IMR-90 (cell line): ENCODE measurements around the gene SMIM33. TPM values are rescaled to one million over a fixed set of nuclear protein-coding genes. Genes with fewer than 3 reads are reported as not detected.
"Not testable (repeated sequence)": the region's sequence is repeated elsewhere in the genome, so short reads cannot be mapped to it uniquely, and the experiment has no call there.

Source experiments
- ATAC-seq: fragments of 200-7000 bp; cut with Tn5 transposase; 2 replicates; pipeline ENCODE4 v1.9.1; 2020; ENCODE audit warnings: low read depth, mild to moderate bottlenecking, moderate library complexity
- BruUV-seq: library from RNA; stranded (reverse); fragments of 400-500 nt; replicated peaks from 2 replicates; lab custom pipeline; 2021; lab: Mats Ljungman, UMichigan
- CTCF ChIA-PET: fragments of 300-600 bp; formaldehyde crosslinking; extraction: SDS; loops from one replicate; lab custom pipeline; 2021; ENCODE audit warnings: antibody characterized with exemption; lab: Yijun Ruan, JAX
- POLR2A ChIA-PET: fragments of 300-600 bp; sonication (Branson Sonifier 250); formaldehyde crosslinking; loops from one replicate; lab custom pipeline; 2022; ENCODE audit warnings: antibody characterized with exemption; ENCODE audit not compliant: unreplicated experiment; lab: Charles Lee
- DNase-seq: peaks from one replicate; pipeline ENCODE4 v3.0.0; 2013
- H2AFZ ChIP-seq: replicated peaks from 2 replicates; pipeline ENCODE3; 2013; ENCODE audit warnings: low read length, mild to moderate bottlenecking; ENCODE audit not compliant: poor library complexity
- H2AK5ac ChIP-seq: 2 replicates; pipeline ENCODE4 v1.6.1; 2013; ENCODE audit warnings: low read depth, low read length, inconsistent platforms
- H2AK9ac ChIP-seq: replicated peaks from 2 replicates; pipeline ENCODE3; 2013; ENCODE audit warnings: mild to moderate bottlenecking, low read depth, low read length, moderate library complexity; ENCODE audit not compliant: poor library complexity
- H2BK120ac ChIP-seq: 2 replicates; pipeline ENCODE4 v1.6.1; 2013; ENCODE audit warnings: low read depth, low read length, inconsistent platforms
- H2BK15ac ChIP-seq: 3 replicates; pipeline ENCODE4 v1.6.1; 2013; ENCODE audit warnings: low read depth, low read length, inconsistent platforms
- H2BK20ac ChIP-seq: 2 replicates; pipeline ENCODE4 v1.6.1; 2013; ENCODE audit warnings: low read depth, mild to moderate bottlenecking, inconsistent platforms, low read length, moderate library complexity
- H2BK5ac ChIP-seq: 2 replicates; pipeline ENCODE4 v1.6.1; 2013; ENCODE audit warnings: mild to moderate bottlenecking, low read depth, low read length, inconsistent platforms; ENCODE audit not compliant: poor library complexity, severe bottlenecking
- H3K14ac ChIP-seq: replicated peaks from 2 replicates; pipeline ENCODE4 v1.6.1; 2013; ENCODE audit warnings: low read depth, low read length, inconsistent platforms
- H3K18ac ChIP-seq: 2 replicates; pipeline ENCODE4 v1.6.1; 2013; ENCODE audit warnings: low read depth, low read length, control low read depth
- H3K23ac ChIP-seq: 2 replicates; pipeline ENCODE4 v1.6.1; 2013; ENCODE audit warnings: low read depth, low read length, inconsistent platforms
- H3K27ac ChIP-seq: 2 replicates; pipeline ENCODE4 v1.5.1; 2013; ENCODE audit warnings: mild to moderate bottlenecking, control low read depth, low read length; ENCODE audit not compliant: insufficient read depth
- H3K27me3 ChIP-seq: 2 replicates; pipeline ENCODE4 v1.6.1; 2013; ENCODE audit warnings: low read length; ENCODE audit not compliant: control insufficient read depth, insufficient read depth
- H3K36me3 ChIP-seq: 2 replicates; pipeline ENCODE4 v1.6.1; 2013; ENCODE audit warnings: low read length, mixed read lengths; ENCODE audit not compliant: control insufficient read depth, insufficient read depth
- H3K4ac ChIP-seq: 2 replicates; pipeline ENCODE4 v1.6.1; 2013; ENCODE audit warnings: low read depth, low read length, inconsistent platforms
- H3K4me1 ChIP-seq: 2 replicates; pipeline ENCODE4 v1.6.1; 2013; ENCODE audit warnings: low read length, mixed read lengths; ENCODE audit not compliant: control insufficient read depth, insufficient read depth
- H3K4me2 ChIP-seq: 2 replicates; pipeline ENCODE4 v1.6.1; 2013; ENCODE audit warnings: low read depth, mild to moderate bottlenecking, control low read depth, low read length, moderate library complexity
- H3K4me3 ChIP-seq: 2 replicates; pipeline ENCODE4 v1.5.1; 2013; ENCODE audit warnings: low read depth, mild to moderate bottlenecking, control low read depth, low read length, moderate library complexity; ENCODE audit not compliant: insufficient read depth
- H3K56ac ChIP-seq: 2 replicates; pipeline ENCODE4 v1.6.1; 2013; ENCODE audit warnings: low read length, inconsistent platforms; ENCODE audit not compliant: insufficient read depth; ENCODE audit errors: extremely low read depth
- H3K79me1 ChIP-seq, 2 experiments: 2 replicates each; pipeline ENCODE4 v1.6.1; 2013; ENCODE audit warnings: low read length in 2 of 2, inconsistent platforms in 1 of 2, low read depth in 1 of 2
- H3K9ac ChIP-seq: 2 replicates; pipeline ENCODE4 v1.6.1; 2013; ENCODE audit warnings: low read depth, low read length, control low read depth
- H3K9me1 ChIP-seq: 2 replicates; pipeline ENCODE4 v1.6.1; 2013; ENCODE audit warnings: low read length, inconsistent platforms; ENCODE audit not compliant: insufficient read depth
- H3K9me3 ChIP-seq: 2 replicates; pipeline ENCODE4 v1.6.1; 2013; ENCODE audit warnings: low read length; ENCODE audit not compliant: control insufficient read depth, insufficient read depth
- H4K20me1 ChIP-seq: 2 replicates; pipeline ENCODE4 v1.6.1; 2013; ENCODE audit warnings: low read length, inconsistent platforms; ENCODE audit not compliant: insufficient read depth
- H4K5ac ChIP-seq: 2 replicates; pipeline ENCODE4 v1.6.1; 2013; ENCODE audit warnings: mild to moderate bottlenecking, low read depth, low read length, control low read depth
- H4K8ac ChIP-seq, 2 experiments: 2 replicates each; pipeline ENCODE4 v1.6.1; 2013; ENCODE audit warnings: low read depth in 2 of 2, low read length in 2 of 2, control low read depth in 1 of 2, inconsistent platforms in 1 of 2
- H4K91ac ChIP-seq: 2 replicates; pipeline ENCODE4 v1.6.1; 2013; ENCODE audit warnings: low read depth, low read length, inconsistent platforms; ENCODE audit not compliant: insufficient read depth
- WGBS, 2 experiments: methylation state at CpG; one replicate each; pipeline versions ENCODE4 v1.1.5 to v1.1.7; 2013; ENCODE audit warnings: missing lambda C conversion rate in 2 of 2; ENCODE audit not compliant: insufficient read length in 1 of 2; ENCODE audit errors: extremely low coverage in 2 of 2; 5-methylcytosine and 5-hydroxymethylcytosine counted together
- dilution Hi-C: fragments of 300-500 bp; cut with HindIII; formaldehyde crosslinking; loops from one replicate; pipeline ENCODE4 v1.14.3; 2018; ENCODE audit warnings: low sequenced_read_pairs; ENCODE audit not compliant: unreplicated experiment
- in situ Hi-C: fragments of 300-500 bp; cut with MboI; formaldehyde crosslinking; loops from 3 replicates; pipeline ENCODE4 v1.14.3; 2019; ENCODE audit warnings: low sequenced_read_pairs, inconsistent platforms, mixed read lengths
- intact Hi-C: fragments of 100-400 bp; cut with micrococcal nuclease; formaldehyde crosslinking; loops from 2 replicates; pipeline ENCODE4 v1.10.0; 2022
- polyA plus RNA-seq, 3 experiments: library from polyadenylated mRNA; depleted of rRNA; stranded (reverse); fragments of >200 nt; gene quantifications; 2 replicates each; pipeline ENCODE4 v1.2.3, GENCODE V29; 2012; ENCODE audit warnings: low replicate concordance in 1 of 3
- total RNA-seq: library from RNA; depleted of rRNA; stranded (reverse); fragments of >200 nt; gene quantifications from 2 replicates; pipeline ENCODE4 v1.2.3, GENCODE V29; 2012

The SMIM33 gene
- total and polyA plus RNA-seq, 2 of the 4 experiments (the other 2 are of a cell fraction) = not detected

GRCh38 chr5:139478657-139479423 is 8.0 kb downstream of the SMIM33 start:
- H3K23ac ChIP-seq, H2AK5ac ChIP-seq, DNase-seq, in situ Hi-C loops, H4K5ac ChIP-seq, H4K91ac ChIP-seq, intact Hi-C loops, dilution Hi-C loops, H3K14ac ChIP-seq, H4K8ac ChIP-seq, H3K9me3 ChIP-seq, H3K27ac ChIP-seq, H2BK20ac ChIP-seq, H2AFZ ChIP-seq, H2BK120ac ChIP-seq, CTCF ChIA-PET, ATAC-seq, H3K18ac ChIP-seq, H3K27me3 ChIP-seq, H3K4me2 ChIP-seq, H2BK15ac ChIP-seq, H3K4me3 ChIP-seq, H2AK9ac ChIP-seq, H3K56ac ChIP-seq, H4K20me1 ChIP-seq, H3K9ac ChIP-seq, BruUV-seq, H3K4ac ChIP-seq, H2BK5ac ChIP-seq: not testable (repeated sequence)
- peaks cover 25% of the 10 kb centered on the region for H3K9me1 ChIP-seq
- peaks cover 15% of the 10 kb centered on the region for H3K36me3 ChIP-seq
- peaks cover 15 to 53% of the 10 kb centered on the region in 2 experiments for H3K79me1 ChIP-seq
- POLR2A ChIA-PET = interaction anchor here (0.7 to 1.5 kb wide), 2 partner anchors 17 to 35 kb away, joined by 3 to 4 read pairs; no protein-coding TSS in a partner anchor
- whole genome bisulfite sequencing, 2 experiments = 60% methylated on average over 3 of the region's 9 CpGs; no CpG with 5 or more reads in 1 of the 2 experiments
- H3K4me1 ChIP-seq = peaks cover 25% of the 10 kb centered on the region

- H2BK5ac ChIP-seq, H3K14ac ChIP-seq, H3K4me2 ChIP-seq, in situ Hi-C loops, H2BK20ac ChIP-seq, H3K27me3 ChIP-seq, H3K4ac ChIP-seq, H3K18ac ChIP-seq, BruUV-seq, H3K9me3 ChIP-seq, H3K23ac ChIP-seq, H4K20me1 ChIP-seq, ATAC-seq, intact Hi-C loops, H3K56ac ChIP-seq, DNase-seq, H2AK9ac ChIP-seq, H3K4me3 ChIP-seq, H2BK15ac ChIP-seq, H4K5ac ChIP-seq, dilution Hi-C loops, H2AFZ ChIP-seq, H4K91ac ChIP-seq, H3K27ac ChIP-seq, H4K8ac ChIP-seq, H3K9ac ChIP-seq, CTCF ChIA-PET, H2AK5ac ChIP-seq, H2BK120ac ChIP-seq: not testable (repeated sequence)
- Histone ChIP-seq H3K9me1 (peaks cover 16% of the 10 kb centered on the region), H3K36me3 (peaks cover 15% of the 10 kb centered on the region), H3K4me1 (peaks cover 19% of the 10 kb centered on the region), H3K79me1 (peaks cover 15 to 45% of the 10 kb centered on the region in 2 experiments)
- POLR2A ChIA-PET = interaction anchor here (0.7 kb wide), 1 partner anchor 36 kb away, joined by 4 read pairs; no protein-coding TSS in a partner anchor
- no CpG with 5 or more reads among the region's 4 CpGs for WGBS, 2 experiments
Measured at GRCh38 chr5:139479729-139480128, 8.9 kb downstream of the SMIM33 start.
